ENCODE data around the gene SCGB1A1. TPM values are rescaled to one million over a fixed set of nuclear protein-coding genes. Genes with fewer than 3 reads are reported as not detected.

Gene SCGB1A1
- polyA plus RNA-seq, 1 of the 3 experiments (the other 2 are of a cell fraction): not detected

GRCh38 chr11:62406034-62406433 is 12.8 kb upstream of the SCGB1A1 start:
- Histone ChIP-seq H3K4me2 (no peak overlapping the region), H3K36me3 (replicated peaks in 1 of 2; ENCODE audit: control insufficient read depth in 1 of 2, insufficient read depth in 2 of 2, low read length in 1 of 2) (no peaks in the 10 kb centered on the region), H3K9ac (no peak overlapping the region), H3F3A (replicated peaks; ENCODE audit: insufficient read depth) (no peaks in the 10 kb centered on the region), H3K9me3 (no peaks in the 10 kb centered on the region), H3K27me3 (ENCODE audit: insufficient read depth) (no peaks in the 10 kb centered on the region), H4K20me1 (ENCODE audit: insufficient read depth) (no peaks in the 10 kb centered on the region), H3K4me1 (ENCODE audit: control insufficient read depth in 1 of 2, insufficient read depth in 2 of 2, low read depth in 1 of 2, low read length in 1 of 2) (peaks cover 2 to 20% of the 10 kb centered on the region in 2 experiments; a peak in 3 of 4 replicates), H3K9me2 (no peaks in the 10 kb centered on the region), H2AFZ (ENCODE audit: low read depth) (no peak overlapping the region), H3K79me2 (ENCODE audit: insufficient read depth) (no peaks in the 10 kb centered on the region), H3K4me3 (ENCODE audit: low read depth in 2 of 2, low read length in 1 of 2) (no peak overlapping the region), H3K27ac (ENCODE audit: low read depth in 2 of 2, low read length in 1 of 2) (no peak overlapping the region)
- POLR2A ChIA-PET: no interaction called here
- 84% methylated on average over 4 of the region's 4 CpGs for WGBS (ENCODE audit: low lambda C conversion rate)
- DNase-seq: no peak
- CTCF ChIA-PET: interaction anchor here (0.6 to 1.1 kb wide), 4 partner anchors 11 to 137 kb away, joined by 3 read pairs; no protein-coding TSS in a partner anchor
- TF ChIP-seq RFX5 (IDR thresholded peaks at IDR 0.05; ENCODE audit: low read length) (no peak), JUND (IDR thresholded peaks at IDR 0.05) (no peak), ELF1 (IDR thresholded peaks at IDR 0.05) (no peak), CHD2 (IDR thresholded peaks at IDR 0.05; ENCODE audit: low read length, partially characterized antibody) (no peak), FOSL2 (IDR thresholded peaks at IDR 0.05; ENCODE audit: borderline replicate concordance, low read depth) (no peak), TEAD4 (IDR thresholded peaks at IDR 0.05; ENCODE audit: borderline replicate concordance, insufficient read depth) (no peak), FOXM1 (IDR thresholded peaks at IDR 0.05; ENCODE audit: low read depth) (no peak)

GRCh38 chr11:62409831-62410230 is 9.0 kb upstream of the SCGB1A1 start:
- ChIA-PET POLR2A (interaction anchor here (1.1 kb wide), 1 partner anchor 182 kb away, joined by 4 read pairs; the partner anchor contains the start of gene TUT1), CTCF (interaction anchor here (1.0 to 3.8 kb wide), 5 partner anchors 14 to 133 kb away, joined by 4 to 18 read pairs (median 10); no protein-coding TSS in a partner anchor)
- no peak overlapping the region for H3K27ac ChIP-seq (ENCODE audit: low read depth in 2 of 2, low read length in 1 of 2)
- no peaks in the 10 kb centered on the region for H3K9me3 ChIP-seq
- no peaks in the 10 kb centered on the region for H3K36me3 ChIP-seq (replicated peaks in 1 of 2; ENCODE audit: control insufficient read depth in 1 of 2, insufficient read depth in 2 of 2, low read length in 1 of 2)
- DNase-seq: no peak
- H3K27me3 ChIP-seq (ENCODE audit: insufficient read depth): no peaks in the 10 kb centered on the region
- peaks cover 0 to 22% of the 10 kb centered on the region in 2 experiments; a peak in 1 of 4 replicates for H3K4me1 ChIP-seq (ENCODE audit: control insufficient read depth in 1 of 2, insufficient read depth in 2 of 2, low read depth in 1 of 2, low read length in 1 of 2)
- H3K9me2 ChIP-seq: no peaks in the 10 kb centered on the region
- no peaks in the 10 kb centered on the region for H4K20me1 ChIP-seq (ENCODE audit: insufficient read depth)
- H3F3A ChIP-seq (replicated peaks; ENCODE audit: insufficient read depth): no peaks in the 10 kb centered on the region
- H3K9ac ChIP-seq: no peak overlapping the region
- H3K79me2 ChIP-seq (ENCODE audit: insufficient read depth): no peaks in the 10 kb centered on the region
- H2AFZ ChIP-seq (ENCODE audit: low read depth): no peak overlapping the region
- H3K4me2 ChIP-seq: no peak overlapping the region
- WGBS (ENCODE audit: low lambda C conversion rate): 94% methylated on average over 8 of the region's 8 CpGs
- TF ChIP-seq TAF1 (IDR thresholded peaks at IDR 0.05; ENCODE audit: borderline replicate concordance, low read depth, low read length) (no peak), MXI1 (IDR thresholded peaks at IDR 0.05; ENCODE audit: low read depth, low read length) (no peak), RAD21 (IDR thresholded peaks at IDR 0.05; ENCODE audit: low read length) (no peak), NRF1 (IDR thresholded peaks at IDR 0.05; ENCODE audit: low read depth, low read length) (no peak), MAX (IDR thresholded peaks at IDR 0.05; ENCODE audit: low read depth) (no peak), EZH2phosphoT487 (IDR thresholded peaks at IDR 0.05; ENCODE audit: borderline replicate concordance, low read depth) (no peak), RXRA (IDR thresholded peaks at IDR 0.05; ENCODE audit: borderline replicate concordance, low read depth) (no peak), EP300 (IDR thresholded peaks at IDR 0.05; ENCODE audit: borderline replicate concordance in 1 of 2, low read depth in 1 of 2, low read length in 1 of 2) (no peak), NFIC (IDR thresholded peaks at IDR 0.05; ENCODE audit: borderline replicate concordance) (no peak), GABPA (IDR thresholded peaks at IDR 0.05; ENCODE audit: low read depth) (no peak), POLR2AphosphoS5 (IDR thresholded peaks at IDR 0.05; ENCODE audit: low read depth, low read length) (no peak), MEF2A (IDR thresholded peaks at IDR 0.05; ENCODE audit: borderline replicate concordance, low read depth) (no peak), SIN3A (IDR thresholded peaks at IDR 0.05; ENCODE audit: borderline replicate concordance, low read depth, low read length) (no peak)
- TF ChIP-seq, protein P1, sequence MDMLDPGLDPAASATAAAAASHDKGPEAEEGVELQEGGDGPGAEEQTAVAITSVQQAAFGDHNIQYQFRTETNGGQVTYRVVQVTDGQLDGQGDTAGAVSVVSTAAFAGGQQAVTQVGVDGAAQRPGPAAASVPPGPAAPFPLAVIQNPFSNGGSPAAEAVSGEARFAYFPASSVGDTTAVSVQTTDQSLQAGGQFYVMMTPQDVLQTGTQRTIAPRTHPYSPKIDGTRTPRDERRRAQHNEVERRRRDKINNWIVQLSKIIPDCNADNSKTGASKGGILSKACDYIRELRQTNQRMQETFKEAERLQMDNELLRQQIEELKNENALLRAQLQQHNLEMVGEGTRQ (IDR thresholded peaks at IDR 0.05; ENCODE audit: borderline replicate concordance, low read depth, low read length): no peak
- TF ChIP-seq, protein P2, sequence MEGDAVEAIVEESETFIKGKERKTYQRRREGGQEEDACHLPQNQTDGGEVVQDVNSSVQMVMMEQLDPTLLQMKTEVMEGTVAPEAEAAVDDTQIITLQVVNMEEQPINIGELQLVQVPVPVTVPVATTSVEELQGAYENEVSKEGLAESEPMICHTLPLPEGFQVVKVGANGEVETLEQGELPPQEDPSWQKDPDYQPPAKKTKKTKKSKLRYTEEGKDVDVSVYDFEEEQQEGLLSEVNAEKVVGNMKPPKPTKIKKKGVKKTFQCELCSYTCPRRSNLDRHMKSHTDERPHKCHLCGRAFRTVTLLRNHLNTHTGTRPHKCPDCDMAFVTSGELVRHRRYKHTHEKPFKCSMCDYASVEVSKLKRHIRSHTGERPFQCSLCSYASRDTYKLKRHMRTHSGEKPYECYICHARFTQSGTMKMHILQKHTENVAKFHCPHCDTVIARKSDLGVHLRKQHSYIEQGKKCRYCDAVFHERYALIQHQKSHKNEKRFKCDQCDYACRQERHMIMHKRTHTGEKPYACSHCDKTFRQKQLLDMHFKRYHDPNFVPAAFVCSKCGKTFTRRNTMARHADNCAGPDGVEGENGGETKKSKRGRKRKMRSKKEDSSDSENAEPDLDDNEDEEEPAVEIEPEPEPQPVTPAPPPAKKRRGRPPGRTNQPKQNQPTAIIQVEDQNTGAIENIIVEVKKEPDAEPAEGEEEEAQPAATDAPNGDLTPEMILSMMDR (IDR thresholded peaks at IDR 0.05): no peak
- H3K4me3 ChIP-seq (ENCODE audit: low read depth in 2 of 2, low read length in 1 of 2): no peak overlapping the region

Data from SK-N-SH (cell line).